SK-N-SH treated with all-trans-retinoic acid at 6 μM for 48 hours (cell line): ENCODE results near the gene HEPHL1.

Experiments used
- ATAC-seq: fragments of 200-7000 bp; cut with Tn5 transposase; 3 replicates; pipeline ENCODE4 v1.9.1; 2020; ENCODE audit warnings: mild to moderate bottlenecking, moderate library complexity
- CSDC2 ChIP-seq: fragments of 250-450 bp; sonication (Bioruptor Pico); IDR thresholded peaks from 2 replicates; pipeline ENCODE4 v1.5.0; 2020; ENCODE audit warnings: mild to moderate bottlenecking, moderate library complexity
- ESRRG ChIP-seq: fragments of 250-450 bp; sonication (Bioruptor Pico); IDR thresholded peaks from 2 replicates; pipeline ENCODE4 v1.6.1; 2021; ENCODE audit warnings: mild to moderate bottlenecking
- OSR1 ChIP-seq: fragments of 250-450 bp; sonication (Bioruptor Pico); IDR thresholded peaks from 2 replicates; pipeline ENCODE4 v1.8.0; 2022; ENCODE audit warnings: moderate library complexity, mild to moderate bottlenecking, inconsistent platforms
- PPARA ChIP-seq: fragments of 250-450 bp; sonication (Bioruptor Pico); IDR thresholded peaks from 2 replicates; pipeline ENCODE4 v1.5.0; 2020; ENCODE audit warnings: mild to moderate bottlenecking, borderline replicate concordance
- RARB ChIP-seq: fragments of 250-450 bp; sonication (Bioruptor Pico); IDR thresholded peaks from 2 replicates; pipeline ENCODE4 v1.8.0; 2021; ENCODE audit warnings: mild to moderate bottlenecking, moderate library complexity
- SNAI2 ChIP-seq: fragments of 250-450 bp; sonication (Bioruptor Pico); IDR thresholded peaks from 2 replicates; pipeline ENCODE4 v1.5.0; 2020; ENCODE audit warnings: mild to moderate bottlenecking, moderate library complexity
- TOX ChIP-seq: fragments of 250-450 bp; sonication (Bioruptor Pico); IDR thresholded peaks from 2 replicates; pipeline ENCODE4 v1.8.0; 2021; ENCODE audit warnings: mild to moderate bottlenecking, moderate library complexity, borderline replicate concordance
- ZFP3 ChIP-seq: fragments of 250-450 bp; sonication (Bioruptor Pico); IDR thresholded peaks from 2 replicates; pipeline ENCODE4 v1.5.0; 2020; ENCODE audit warnings: mild to moderate bottlenecking, moderate library complexity
- ZFP30 ChIP-seq: fragments of 450-650 bp; formaldehyde crosslinking; IDR thresholded peaks from 2 replicates; pipeline ENCODE4 v1.5.0; 2022; ENCODE audit warnings: mild to moderate bottlenecking, moderate library complexity
- ZNF565 ChIP-seq: fragments of 450-650 bp; formaldehyde crosslinking; conservative IDR thresholded peaks from 2 replicates; pipeline ENCODE4 v1.5.0; 2020; ENCODE audit warnings: low read depth, mild to moderate bottlenecking, moderate library complexity
- ZNF70 ChIP-seq: fragments of 450-650 bp; formaldehyde crosslinking; IDR thresholded peaks from 2 replicates; pipeline ENCODE4 v1.5.0; 2020; ENCODE audit warnings: mild to moderate bottlenecking, moderate library complexity
- ZNF8 ChIP-seq: fragments of 450-650 bp; formaldehyde crosslinking; IDR thresholded peaks from 2 replicates; pipeline ENCODE4 v1.5.0; 2020; ENCODE audit warnings: mild to moderate bottlenecking, moderate library complexity
- TF ChIP-seq, protein P1 (sequence below): fragments of 250-450 bp; sonication (Bioruptor Pico); IDR thresholded peaks from 2 replicates; pipeline ENCODE4 v1.8.0; 2021; ENCODE audit warnings: low read depth, mild to moderate bottlenecking, moderate library complexity, borderline replicate concordance
- TF ChIP-seq, protein P2 (sequence below): fragments of 250-450 bp; sonication (Bioruptor Pico); IDR thresholded peaks from 2 replicates; pipeline ENCODE4 v1.8.0; 2020; ENCODE audit warnings: mild to moderate bottlenecking, moderate library complexity, borderline replicate concordance
- TF ChIP-seq, protein P3 (sequence below): fragments of 250-450 bp; sonication (Bioruptor Pico); IDR thresholded peaks from 2 replicates; pipeline ENCODE4 v1.5.1; 2020; ENCODE audit warnings: low read depth, mild to moderate bottlenecking, moderate library complexity
- TF ChIP-seq, protein P4 (sequence below): fragments of 250-450 bp; sonication (Bioruptor Pico); IDR thresholded peaks from 2 replicates; pipeline ENCODE4 v1.5.1; 2021; ENCODE audit warnings: mild to moderate bottlenecking, moderate library complexity
- TF ChIP-seq, protein P5 (sequence below): fragments of 250-450 bp; sonication (Bioruptor Pico); IDR thresholded peaks from 2 replicates; pipeline ENCODE4 v1.5.0; 2020; ENCODE audit warnings: mild to moderate bottlenecking, moderate library complexity

HEPHL1 gene

DNA sequence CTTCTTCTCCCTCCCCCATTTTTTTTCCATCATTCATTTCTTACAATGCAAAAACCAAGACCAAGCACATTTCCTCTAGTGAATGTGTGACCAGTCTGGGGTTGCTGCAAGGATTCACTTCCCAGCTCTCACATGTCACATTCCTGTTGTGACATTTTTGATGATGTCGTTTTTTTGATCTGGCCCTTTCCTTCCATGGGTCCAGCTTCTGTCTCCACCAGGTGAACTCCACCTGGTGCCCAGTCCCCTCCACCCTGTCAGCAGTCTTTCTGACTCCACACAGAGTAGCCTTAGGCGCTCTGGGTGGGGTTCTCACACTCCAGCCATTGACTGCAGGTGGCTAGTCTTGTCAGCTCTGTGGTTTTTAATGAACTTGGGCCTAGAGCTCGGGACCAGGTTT is 123.1 kb downstream of the HEPHL1 start:
- TF ChIP-seq ZNF70 (CRISPR knock-in tag): no peak
- no peak for TF ChIP-seq TOX
- TF ChIP-seq, protein P1, sequence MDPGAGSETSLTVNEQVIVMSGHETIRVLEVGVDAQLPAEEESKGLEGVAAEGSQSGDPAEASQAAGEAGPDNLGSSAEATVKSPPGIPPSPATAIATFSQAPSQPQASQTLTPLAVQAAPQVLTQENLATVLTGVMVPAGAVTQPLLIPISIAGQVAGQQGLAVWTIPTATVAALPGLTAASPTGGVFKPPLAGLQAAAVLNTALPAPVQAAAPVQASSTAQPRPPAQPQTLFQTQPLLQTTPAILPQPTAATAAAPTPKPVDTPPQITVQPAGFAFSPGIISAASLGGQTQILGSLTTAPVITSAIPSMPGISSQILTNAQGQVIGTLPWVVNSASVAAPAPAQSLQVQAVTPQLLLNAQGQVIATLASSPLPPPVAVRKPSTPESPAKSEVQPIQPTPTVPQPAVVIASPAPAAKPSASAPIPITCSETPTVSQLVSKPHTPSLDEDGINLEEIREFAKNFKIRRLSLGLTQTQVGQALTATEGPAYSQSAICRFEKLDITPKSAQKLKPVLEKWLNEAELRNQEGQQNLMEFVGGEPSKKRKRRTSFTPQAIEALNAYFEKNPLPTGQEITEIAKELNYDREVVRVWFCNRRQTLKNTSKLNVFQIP (CRISPR knock-in tag): no peak
- no peak for TF ChIP-seq PPARA (CRISPR knock-in tag)
- TF ChIP-seq RARB (CRISPR knock-in tag): no peak
- TF ChIP-seq OSR1 (CRISPR knock-in tag): no peak
- TF ChIP-seq ESRRG (CRISPR knock-in tag): no peak
- TF ChIP-seq, protein P2, sequence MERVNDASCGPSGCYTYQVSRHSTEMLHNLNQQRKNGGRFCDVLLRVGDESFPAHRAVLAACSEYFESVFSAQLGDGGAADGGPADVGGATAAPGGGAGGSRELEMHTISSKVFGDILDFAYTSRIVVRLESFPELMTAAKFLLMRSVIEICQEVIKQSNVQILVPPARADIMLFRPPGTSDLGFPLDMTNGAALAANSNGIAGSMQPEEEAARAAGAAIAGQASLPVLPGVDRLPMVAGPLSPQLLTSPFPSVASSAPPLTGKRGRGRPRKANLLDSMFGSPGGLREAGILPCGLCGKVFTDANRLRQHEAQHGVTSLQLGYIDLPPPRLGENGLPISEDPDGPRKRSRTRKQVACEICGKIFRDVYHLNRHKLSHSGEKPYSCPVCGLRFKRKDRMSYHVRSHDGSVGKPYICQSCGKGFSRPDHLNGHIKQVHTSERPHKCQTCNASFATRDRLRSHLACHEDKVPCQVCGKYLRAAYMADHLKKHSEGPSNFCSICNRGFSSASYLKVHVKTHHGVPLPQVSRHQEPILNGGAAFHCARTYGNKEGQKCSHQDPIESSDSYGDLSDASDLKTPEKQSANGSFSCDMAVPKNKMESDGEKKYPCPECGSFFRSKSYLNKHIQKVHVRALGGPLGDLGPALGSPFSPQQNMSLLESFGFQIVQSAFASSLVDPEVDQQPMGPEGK (CRISPR knock-in tag): no peak
- ATAC-seq: no peak

DNA sequence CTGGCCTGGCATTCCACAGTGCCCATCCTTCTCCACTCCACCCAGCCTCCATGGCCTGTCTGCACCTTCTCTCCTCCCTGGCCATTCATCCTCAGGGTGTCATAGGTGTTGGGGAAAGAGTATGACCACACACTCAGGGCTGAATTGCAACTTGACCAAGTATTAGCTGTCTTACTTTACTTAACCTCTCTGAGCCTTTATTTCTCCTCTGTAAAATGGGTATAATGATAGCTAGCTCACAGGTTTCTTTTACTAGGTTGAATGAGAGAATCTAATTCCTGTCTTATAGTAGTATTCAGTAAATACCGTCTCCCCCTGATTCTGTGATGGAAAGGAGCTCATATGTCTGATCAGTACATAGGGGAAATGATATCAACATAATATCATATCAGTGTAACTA is 123.5 kb downstream of the HEPHL1 start:
- TF ChIP-seq, protein P2 (CRISPR knock-in tag): no peak
- TF ChIP-seq, protein P3, sequence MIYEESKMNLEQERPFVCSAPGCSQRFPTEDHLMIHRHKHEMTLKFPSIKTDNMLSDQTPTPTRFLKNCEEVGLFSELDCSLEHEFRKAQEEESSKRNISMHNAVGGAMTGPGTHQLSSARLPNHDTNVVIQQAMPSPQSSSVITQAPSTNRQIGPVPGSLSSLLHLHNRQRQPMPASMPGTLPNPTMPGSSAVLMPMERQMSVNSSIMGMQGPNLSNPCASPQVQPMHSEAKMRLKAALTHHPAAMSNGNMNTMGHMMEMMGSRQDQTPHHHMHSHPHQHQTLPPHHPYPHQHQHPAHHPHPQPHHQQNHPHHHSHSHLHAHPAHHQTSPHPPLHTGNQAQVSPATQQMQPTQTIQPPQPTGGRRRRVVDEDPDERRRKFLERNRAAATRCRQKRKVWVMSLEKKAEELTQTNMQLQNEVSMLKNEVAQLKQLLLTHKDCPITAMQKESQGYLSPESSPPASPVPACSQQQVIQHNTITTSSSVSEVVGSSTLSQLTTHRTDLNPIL: no peak
- TF ChIP-seq, protein P4, sequence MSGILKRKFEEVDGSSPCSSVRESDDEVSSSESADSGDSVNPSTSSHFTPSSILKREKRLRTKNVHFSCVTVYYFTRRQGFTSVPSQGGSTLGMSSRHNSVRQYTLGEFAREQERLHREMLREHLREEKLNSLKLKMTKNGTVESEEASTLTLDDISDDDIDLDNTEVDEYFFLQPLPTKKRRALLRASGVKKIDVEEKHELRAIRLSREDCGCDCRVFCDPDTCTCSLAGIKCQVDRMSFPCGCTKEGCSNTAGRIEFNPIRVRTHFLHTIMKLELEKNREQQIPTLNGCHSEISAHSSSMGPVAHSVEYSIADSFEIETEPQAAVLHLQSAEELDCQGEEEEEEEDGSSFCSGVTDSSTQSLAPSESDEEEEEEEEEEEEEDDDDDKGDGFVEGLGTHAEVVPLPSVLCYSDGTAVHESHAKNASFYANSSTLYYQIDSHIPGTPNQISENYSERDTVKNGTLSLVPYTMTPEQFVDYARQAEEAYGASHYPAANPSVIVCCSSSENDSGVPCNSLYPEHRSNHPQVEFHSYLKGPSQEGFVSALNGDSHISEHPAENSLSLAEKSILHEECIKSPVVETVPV: no peak
- TF ChIP-seq ZFP30 (no peak), SNAI2 (no peak), ZFP3 (CRISPR knock-in tag) (no peak), OSR1 (CRISPR knock-in tag) (no peak)
- TF ChIP-seq, protein P5, sequence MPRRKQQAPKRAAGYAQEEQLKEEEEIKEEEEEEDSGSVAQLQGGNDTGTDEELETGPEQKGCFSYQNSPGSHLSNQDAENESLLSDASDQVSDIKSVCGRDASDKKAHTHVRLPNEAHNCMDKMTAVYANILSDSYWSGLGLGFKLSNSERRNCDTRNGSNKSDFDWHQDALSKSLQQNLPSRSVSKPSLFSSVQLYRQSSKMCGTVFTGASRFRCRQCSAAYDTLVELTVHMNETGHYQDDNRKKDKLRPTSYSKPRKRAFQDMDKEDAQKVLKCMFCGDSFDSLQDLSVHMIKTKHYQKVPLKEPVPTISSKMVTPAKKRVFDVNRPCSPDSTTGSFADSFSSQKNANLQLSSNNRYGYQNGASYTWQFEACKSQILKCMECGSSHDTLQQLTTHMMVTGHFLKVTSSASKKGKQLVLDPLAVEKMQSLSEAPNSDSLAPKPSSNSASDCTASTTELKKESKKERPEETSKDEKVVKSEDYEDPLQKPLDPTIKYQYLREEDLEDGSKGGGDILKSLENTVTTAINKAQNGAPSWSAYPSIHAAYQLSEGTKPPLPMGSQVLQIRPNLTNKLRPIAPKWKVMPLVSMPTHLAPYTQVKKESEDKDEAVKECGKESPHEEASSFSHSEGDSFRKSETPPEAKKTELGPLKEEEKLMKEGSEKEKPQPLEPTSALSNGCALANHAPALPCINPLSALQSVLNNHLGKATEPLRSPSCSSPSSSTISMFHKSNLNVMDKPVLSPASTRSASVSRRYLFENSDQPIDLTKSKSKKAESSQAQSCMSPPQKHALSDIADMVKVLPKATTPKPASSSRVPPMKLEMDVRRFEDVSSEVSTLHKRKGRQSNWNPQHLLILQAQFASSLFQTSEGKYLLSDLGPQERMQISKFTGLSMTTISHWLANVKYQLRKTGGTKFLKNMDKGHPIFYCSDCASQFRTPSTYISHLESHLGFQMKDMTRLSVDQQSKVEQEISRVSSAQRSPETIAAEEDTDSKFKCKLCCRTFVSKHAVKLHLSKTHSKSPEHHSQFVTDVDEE (CRISPR knock-in tag): no peak
- no peak for ATAC-seq

DNA sequence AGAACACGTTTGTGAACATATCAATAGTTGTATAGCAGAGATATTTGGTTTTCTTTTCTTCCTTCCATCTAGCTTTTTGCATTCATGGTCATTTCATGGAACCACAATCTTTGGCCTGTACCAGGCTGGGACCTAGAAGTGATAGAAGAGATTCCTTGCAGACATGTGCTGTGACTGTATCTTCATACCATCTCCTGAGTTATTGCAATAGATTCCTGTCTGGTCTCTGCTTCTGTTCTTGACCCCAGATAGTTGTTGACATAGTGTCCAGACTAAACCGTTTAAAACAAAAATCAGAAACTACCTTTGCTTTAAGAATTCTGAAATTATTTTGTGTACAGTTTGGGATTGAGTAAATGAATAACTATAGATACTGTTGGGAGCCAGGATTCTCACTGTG is 124.3 kb downstream of the HEPHL1 start:
- no peak for ATAC-seq
- TF ChIP-seq CSDC2 (CRISPR knock-in tag) (no peak), ESRRG (CRISPR knock-in tag) (no peak), ZNF8 (CRISPR knock-in tag) (no peak), RARB (CRISPR knock-in tag) (no peak), ZFP3 (CRISPR knock-in tag) (no peak), ZNF565 (CRISPR knock-in tag) (no peak), ZFP30 (no peak)
- TF ChIP-seq, protein P2 (CRISPR knock-in tag): no peak
